ENCODE results near the gene SHB.

GRCh38 chr9:38061326-38061977 is 7.6 kb downstream of the SHB start:
- no peak for TF ChIP-seq CTCF (IDR thresholded peaks at IDR 0.05)
- no peak for TF ChIP-seq POLR2A (IDR thresholded peaks at IDR 0.05)
